HG03460 (cell line): Measurements from ENCODE around the gene CDH16.
"Not testable (repeated sequence)": the region's sequence is repeated elsewhere in the genome, so short reads cannot be mapped to it uniquely, and the experiment has no call there.

Experiments used
- ATAC-seq: cut with Tn5 transposase; IDR thresholded peaks from one replicate; pipeline ENCODE4 v1.9.1; 2021; ENCODE audit not compliant: unreplicated experiment

Gene CDH16

DNA sequence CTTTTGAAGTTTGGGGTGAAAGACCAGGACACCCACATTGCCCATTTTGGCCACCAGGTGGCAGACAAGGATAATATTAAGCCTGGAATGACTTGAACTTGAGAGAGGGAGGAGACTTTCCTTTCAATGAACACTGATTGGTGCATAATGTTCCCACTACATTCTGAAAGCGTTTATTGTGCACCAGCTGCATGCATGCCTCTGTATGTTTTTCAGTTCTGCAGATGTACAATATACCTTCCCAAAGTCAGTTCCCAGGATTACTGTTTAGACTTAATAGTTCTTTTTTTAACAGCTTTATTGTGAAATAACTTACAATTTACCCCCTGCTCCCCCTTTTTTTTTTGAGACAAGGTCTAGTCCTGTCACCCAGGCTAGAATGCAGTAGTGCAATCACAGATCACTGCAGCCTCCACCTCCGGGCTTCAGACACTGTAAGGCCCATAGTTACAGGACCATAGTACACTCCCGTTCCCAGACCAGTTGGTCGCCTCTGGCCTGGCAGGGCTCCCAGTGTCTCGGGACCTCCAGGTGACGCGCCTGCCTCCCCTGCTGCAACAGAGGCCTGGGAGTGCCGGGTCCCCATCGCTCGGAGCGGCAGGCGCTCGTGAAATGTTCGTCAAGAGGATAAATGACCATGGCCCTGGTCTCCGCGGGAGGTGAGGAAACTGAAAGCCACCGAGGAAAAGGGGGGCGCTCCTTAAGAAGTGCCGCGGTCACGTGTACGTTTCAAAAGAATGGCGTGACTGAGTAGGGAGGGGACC lies 28.8 kb upstream of the CDH16 start:
- peak; percentile 63 for ATAC-seq

DNA sequence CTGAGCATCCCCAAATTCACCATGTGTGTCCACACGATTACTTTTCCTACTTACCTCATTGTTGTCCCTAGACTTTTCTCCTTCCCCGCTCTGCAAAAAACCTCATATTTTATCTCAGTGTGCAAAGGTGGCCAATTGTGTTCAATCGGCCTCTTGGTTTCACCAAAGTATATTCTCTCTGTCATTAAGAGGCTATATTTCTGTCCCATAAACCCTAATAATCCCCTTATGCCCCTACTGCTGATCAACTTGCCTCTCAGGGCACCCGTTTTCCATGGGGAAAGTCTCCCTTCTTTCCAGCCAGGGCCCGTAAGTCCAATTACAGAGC lies 28.3 kb upstream of the CDH16 start:
- no peak for ATAC-seq

DNA sequence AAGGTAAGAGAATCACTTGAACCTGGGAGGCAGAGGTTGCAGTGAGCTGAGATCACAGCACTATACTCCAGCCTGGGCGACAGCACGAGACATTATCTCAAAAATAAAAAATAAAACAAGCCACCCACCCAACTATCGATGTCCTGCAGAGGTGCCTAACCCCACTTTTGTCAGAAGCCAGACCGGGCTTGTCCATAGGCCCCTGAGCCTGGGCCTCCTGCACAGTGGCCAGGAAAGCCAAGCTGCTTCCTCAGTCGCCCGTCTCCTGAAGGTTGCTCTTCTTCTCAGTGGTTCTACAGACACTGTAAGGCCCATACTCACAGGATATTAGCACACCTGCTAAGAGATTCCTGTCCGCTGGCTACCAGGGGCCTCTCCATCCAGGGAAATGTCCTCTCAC lies 27.9 kb upstream of the CDH16 start:
- ATAC-seq, result no peak

DNA sequence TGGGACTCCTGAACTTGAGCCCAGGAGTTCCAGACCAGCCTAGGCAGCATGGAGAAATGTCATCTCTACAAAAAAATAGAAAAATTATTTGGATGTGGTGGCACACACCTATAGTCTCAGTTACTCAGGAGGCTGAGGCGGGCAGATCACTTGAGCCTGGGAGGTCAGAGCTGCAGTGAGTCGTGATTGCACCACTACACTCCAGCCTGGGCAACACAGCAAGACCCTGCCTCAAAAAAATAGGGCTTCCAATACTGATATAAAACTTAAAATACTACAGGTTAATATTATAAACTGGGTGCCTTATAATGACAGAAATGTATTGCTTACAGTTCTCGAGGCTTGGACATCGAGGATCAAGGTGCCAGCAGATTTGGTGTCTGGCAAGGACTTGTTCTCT lies 27.3 kb upstream of the CDH16 start:
- no peak for ATAC-seq

DNA sequence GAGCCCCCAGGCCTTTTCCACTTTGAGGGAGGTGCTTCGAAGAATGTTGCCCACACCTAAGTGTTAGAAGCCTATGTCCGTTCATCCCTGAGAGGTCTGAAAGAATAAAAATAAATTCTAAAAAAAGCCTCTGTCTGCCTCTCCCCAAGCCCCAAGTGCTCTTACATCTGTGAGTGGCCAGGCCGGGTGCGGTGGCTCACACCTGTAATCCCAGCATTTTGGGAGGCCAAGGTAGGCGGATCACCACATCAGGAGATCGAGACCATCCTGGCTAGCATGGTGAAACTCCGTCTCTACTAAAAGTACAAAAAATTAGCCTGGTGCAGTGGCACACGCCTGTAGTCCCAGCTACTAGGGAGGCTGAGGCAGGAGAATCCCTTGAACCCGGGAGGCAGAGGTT lies 26.3 kb upstream of the CDH16 start:
- not testable (repeated sequence) for ATAC-seq

DNA sequence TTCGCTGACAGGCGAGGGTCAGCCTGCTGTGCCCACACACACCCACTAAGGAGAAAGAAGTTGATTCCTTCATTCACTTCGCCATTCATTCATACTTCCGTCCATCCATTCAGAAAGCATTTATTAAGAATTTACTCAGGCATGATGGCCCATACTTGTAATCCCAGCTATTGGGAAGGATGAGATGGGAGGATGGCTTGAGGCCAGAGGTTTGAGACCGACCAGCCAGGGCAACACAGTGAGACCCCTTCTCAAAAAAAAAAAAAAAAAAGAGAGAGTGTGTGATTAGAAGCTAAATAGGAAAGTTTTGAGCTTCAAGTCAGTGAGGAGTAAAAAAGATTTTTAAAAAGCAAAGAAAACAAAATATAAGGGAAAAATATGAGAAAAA lies 25.4 kb upstream of the CDH16 start:
- ATAC-seq, result no peak

DNA sequence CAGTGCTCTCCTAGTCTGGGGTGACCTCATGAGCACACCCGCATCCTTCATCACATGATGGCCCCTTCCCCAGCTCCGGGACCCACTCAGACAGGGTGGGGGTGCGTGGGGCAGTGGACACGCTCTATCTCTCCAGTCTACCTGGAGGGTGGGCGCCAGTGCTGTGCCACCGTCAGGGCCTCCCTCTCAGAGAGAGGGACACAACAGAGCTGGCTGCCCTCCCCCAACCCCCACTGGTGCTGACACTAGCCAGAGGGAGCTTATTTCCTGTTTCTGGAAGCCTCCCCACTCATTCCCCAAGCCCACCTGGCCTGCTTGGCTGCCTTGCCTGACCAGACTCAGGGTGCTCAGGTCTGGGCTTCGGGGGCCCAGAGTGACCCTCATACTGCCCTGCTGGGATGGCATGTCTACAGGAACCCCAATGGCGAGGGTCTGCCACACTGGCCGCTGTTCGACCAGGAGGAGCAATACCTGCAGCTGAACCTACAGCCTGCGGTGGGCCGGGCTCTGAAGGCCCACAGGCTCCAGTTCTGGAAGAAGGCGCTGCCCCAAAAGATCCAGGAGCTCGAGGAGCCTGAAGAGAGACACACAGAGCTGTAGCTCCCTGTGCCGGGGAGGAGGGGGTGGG lies 24.9 kb upstream of the CDH16 start:
- no peak for ATAC-seq

DNA sequence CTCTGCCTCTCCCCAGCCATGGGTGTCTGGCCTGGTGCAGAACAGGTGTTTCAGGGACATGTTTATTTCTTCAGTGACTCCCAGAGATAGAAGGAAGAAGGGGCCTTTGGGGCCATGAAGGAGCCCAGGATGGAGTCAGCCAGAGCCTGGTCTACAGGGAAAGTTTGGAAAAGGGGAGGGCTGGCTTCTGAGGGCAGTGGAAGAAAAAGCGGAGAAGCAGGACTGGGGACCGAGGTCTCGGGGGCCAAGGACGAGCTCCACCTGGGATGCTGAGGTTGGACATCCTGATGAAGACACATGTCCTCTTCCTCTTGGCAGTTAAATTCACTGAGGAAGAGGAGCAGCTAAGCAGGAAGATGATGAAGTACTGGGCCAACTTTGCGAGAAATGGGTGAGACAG lies 24.3 kb upstream of the CDH16 start:
- ATAC-seq, result no peak

DNA sequence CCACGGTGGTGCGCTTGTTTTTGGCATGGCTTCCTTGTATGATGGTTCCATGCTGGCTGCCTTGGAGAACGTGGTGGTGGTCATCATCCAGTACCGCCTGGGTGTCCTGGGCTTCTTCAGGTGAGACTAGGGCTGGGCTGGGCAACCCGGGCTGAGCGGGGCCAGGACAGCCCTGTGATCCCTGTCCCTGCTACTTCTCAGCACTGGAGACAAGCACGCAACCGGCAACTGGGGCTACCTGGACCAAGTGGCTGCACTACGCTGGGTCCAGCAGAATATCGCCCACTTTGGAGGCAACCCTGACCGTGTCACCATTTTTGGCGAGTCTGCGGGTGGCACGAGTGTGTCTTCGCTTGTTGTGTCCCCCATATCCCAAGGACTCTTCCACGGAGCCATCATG lies 21.6 kb upstream of the CDH16 start:
- ATAC-seq, result no peak

DNA sequence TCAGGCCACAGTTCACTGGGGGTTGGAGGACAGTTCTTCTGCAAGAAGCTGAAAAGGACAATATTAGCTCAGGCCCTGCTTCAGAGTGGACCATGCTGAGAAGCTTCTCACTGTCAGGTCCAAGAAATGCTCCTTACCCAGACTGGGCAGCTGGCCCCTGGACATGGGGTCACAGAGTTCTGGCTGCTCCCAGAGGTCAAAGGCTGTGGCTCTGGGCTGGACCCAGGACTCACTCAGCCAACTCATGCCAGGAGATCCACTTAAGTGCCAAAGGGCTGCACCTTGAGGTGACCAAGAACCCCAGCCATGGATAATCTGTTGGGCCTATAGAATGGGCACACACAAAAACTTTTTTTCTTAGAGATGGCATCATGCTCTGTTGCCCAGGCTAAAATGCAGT lies 20.7 kb upstream of the CDH16 start:
- no peak for ATAC-seq

DNA sequence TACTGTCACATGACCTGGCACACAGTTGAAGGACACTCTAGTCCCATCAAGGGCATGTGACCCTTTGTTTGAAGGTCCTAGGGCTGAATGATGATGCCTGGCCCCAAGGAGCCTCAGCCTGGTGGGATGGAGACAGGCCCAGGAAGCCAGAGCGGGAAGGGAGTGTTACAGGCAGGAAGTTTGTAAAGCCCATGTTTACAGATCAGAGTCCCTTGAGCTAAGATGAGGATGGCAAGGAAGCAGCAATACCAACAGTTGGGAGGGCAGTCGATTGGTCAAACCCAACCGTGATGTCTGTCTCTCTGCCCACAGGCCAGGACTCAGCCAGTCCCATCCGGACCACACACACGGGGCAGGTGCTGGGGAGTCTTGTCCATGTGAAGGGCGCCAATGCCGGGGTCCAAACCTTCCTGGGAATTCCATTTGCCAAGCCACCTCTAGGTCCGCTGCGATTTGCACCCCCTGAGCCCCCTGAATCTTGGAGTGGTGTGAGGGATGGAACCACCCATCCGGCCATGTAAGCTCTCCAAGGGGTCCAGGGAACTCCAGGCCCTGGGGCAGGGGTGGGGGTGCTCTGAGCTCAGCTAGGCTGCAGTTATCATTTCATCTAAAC lies 19.1 kb upstream of the CDH16 start:
- no peak for ATAC-seq

DNA sequence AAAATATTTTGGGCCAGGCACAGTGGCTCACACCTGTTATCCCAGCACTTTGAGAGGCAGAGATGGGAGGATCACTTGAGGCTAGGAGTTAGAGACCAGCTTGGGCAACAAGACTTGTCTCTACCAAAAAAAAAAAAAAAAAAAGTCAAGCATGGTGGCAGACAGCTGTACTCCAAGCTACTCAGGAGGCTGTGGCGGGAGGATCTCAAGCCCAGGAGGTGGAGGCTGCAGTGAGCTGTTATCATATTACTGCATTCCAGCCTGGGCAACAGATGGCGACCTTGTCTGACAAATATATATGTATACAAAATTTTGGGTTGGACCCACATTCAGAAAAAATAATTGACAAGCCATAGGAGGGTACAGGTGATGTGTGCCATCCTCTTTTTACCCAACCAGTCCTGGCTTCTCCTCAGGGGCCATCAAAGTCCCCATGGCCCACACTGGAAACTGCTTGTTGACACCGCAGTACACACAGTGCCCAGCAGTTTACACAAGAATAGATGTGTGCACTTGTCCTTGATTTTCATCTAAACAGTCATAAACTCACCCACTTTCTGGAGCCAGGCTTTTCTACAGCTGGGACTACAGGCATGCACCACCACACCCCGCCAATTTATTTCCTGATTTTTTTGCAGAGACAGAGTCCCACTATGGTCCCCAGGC lies 18.3 kb upstream of the CDH16 start:
- no peak for ATAC-seq

DNA sequence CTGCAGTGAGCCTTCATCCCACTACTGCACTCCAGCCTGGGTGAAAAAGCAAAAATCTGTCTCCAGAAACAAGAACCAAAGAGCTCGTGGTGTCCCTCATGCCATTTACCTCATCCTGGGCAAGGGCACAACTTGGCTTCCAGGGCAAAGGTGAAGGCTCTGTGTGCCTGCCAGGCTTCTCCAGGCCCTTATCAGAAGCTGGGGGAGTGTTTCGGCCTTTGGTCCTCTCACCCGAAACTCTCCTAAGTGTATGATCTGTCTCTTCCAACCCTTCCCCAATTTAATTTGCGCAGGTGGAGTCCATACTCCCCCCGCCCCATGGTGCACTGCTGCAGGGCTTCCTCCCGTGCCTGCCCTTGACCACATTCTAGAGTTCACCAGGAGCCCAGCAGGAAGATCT lies 17.8 kb upstream of the CDH16 start:
- no peak for ATAC-seq

DNA sequence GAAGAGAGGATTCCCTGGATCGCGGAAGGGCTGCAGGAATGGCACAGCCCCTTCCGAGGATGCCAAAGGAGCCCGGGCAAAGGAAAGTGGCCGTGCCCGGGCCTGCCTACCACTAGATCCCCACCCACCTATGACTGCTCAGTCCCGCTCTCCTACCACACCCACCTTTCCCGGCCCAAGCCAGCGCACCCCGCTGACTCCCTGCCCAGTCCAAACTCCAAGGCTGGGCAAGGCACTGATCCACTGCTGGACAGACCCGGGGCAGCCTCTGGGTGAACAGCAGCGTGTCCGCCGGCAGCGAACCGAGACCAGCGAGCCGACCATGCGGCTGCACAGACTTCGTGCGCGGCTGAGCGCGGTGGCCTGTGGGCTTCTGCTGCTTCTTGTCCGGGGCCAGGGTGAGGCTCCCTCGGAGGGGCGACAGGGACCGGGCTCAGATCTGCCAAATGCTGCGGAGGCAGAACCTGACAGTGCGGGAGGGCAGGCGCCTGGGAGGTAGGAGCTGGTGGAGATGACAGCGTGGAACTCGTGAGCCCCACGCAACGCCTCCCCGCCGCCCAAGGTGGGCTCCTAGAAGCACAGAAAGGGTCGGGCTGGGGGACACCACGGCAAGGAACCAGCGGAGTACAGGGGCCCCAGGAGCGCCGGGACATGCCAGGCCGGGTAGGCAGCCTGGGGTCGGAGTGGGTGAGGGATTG lies 16.8 kb upstream of the CDH16 start, which contains the start of gene CES2:
TSS of gene CES2 (plus strand) at position 203 of the 698 bp plus-strand sequence. CDS start at position 323, 120 bp downstream.
- ATAC-seq, result no peak

DNA sequence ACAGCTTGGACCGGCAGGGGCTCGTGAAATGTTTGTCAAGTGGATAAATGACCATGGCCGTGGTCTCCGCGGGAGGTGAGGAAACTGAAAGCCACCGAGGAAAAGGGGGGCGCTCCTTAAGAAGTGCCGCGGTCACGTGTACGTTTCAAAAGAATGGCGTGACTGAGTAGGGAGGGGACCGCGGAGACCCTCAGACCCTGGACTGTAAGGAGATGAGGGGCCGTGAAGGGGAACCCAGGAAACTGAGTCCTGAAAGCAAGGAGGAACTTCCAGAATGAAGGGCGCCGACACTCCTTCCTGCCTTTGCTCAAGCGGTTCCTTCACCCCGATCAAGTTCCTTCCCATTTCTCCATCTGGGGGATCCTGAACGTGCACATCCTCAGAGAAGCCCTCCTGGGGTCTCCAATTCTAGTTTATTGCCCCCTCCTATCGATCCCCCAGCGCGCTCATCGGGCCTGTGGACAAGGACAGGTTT lies 16.2 kb upstream of the CDH16 start:
- ATAC-seq, result peak; percentile 9

DNA sequence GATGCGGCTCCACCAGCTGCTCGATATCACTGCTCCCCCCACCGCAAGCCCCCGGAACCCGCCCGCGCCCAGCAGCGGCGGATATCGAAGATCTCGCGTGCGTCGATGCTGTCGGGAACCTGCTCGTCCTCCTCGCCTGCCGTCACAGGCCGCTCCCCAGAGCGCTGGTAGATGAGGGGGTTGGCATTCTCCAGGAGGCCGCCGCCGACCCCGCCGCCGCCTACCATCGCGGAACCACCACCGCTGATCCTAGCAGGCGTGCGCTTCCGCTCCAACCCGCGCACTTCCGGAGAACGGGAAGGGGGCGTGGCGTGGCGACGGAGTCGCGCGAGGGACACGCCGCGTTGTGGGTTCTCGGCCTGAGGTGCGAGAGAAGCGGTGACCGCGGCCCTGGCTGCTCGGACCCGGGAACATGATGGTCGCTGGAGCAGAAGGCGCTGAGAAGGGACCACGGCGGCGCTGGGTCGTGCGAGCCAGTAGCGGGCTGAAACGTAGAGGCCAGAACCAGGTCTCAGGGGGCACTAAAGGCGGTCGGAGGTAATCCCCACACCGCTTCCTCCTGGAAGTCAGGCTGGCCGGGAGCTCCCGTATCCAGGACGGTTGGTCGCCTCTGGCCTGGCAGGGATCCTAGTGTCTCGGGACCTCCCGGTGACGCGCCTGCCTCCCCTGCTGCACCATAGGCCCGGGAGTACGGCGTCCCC lies 15.6 kb upstream of the CDH16 start, which contains the start of gene CIAO2B:
TSS of gene CIAO2B (minus strand) at position 265 of the 701 bp plus-strand sequence. CDS start at position 227, 38 bp downstream.
- ATAC-seq, result peak; percentile 72

DNA sequence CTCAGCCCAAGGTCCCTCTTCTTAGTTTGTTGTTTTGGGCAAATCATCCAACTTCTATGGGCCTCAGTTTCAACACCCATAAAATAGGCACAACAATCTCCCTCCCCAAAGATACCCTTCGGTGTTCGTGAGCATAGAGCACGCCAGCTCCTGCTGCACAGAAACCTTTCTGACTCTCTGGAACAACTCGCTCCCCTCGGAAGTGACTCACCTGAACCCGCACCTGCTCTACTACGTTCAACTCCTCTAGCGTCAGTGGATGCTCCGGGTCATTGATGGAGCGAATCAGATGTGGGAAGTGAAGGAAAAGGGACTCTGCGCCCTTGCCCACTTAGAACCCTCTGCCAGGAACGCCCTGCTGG lies 15.1 kb upstream of the CDH16 start:
- peak; percentile 21 for ATAC-seq

DNA sequence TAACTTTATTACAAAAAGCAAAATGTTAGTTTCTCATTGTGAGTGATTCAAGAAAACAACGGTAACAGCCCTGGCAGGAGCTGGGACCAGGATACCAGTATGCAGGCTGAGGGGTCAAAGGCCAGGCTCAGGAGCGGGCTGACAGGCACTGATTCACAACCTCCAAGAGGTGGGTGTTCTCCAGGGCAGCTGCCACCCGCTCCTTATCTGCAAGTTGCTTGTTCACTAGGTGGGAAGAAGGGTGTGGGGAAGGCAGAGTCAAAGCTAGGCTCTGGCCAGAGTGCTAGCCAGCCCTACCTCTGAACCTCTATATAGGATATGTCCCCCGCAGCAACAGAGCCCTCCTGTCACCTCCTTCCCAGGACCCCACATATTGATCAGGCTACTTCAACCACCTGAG lies 13.4 kb upstream of the CDH16 start:
- no peak for ATAC-seq

DNA sequence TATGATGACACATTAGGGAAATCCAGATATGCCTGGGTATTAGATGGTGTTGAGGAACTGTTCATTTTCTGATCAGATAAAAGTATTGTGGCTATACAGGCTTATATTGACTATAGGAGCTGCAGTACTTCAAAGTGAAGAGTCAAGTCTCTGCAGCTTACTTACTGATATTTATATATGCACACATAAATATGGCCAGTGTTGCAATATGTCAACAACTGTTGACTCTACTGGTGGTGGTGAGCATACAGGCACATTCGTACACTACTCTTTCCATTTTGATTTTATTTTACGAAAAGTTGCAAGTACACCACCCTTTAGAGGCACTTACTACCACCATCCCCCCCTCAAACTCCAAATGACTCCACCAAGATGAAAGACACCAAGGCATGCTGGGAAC lies 13.0 kb upstream of the CDH16 start:
- ATAC-seq, result no peak

DNA sequence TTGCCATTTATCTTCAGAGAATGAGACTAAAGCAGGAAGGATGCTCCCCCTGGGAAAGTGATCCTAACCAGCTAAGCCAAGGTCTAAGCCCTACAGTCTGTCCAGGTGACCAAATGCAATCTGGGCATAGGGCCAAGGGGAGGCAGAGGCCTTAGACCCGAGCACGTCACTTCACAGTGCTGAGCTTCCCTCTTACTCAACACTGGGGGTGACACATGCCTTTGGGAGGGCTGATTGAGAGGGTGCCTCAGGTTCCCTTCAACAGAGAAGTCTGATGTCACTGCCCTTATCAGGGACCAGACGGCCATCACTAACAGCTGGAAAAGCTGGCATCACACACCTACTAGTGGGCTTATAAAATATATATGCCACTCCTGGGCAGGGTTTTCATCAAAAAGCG lies 11.5 kb upstream of the CDH16 start:
- no peak for ATAC-seq
